Measurements from ENCODE around the gene PRR33.

The PRR33 gene

DNA sequence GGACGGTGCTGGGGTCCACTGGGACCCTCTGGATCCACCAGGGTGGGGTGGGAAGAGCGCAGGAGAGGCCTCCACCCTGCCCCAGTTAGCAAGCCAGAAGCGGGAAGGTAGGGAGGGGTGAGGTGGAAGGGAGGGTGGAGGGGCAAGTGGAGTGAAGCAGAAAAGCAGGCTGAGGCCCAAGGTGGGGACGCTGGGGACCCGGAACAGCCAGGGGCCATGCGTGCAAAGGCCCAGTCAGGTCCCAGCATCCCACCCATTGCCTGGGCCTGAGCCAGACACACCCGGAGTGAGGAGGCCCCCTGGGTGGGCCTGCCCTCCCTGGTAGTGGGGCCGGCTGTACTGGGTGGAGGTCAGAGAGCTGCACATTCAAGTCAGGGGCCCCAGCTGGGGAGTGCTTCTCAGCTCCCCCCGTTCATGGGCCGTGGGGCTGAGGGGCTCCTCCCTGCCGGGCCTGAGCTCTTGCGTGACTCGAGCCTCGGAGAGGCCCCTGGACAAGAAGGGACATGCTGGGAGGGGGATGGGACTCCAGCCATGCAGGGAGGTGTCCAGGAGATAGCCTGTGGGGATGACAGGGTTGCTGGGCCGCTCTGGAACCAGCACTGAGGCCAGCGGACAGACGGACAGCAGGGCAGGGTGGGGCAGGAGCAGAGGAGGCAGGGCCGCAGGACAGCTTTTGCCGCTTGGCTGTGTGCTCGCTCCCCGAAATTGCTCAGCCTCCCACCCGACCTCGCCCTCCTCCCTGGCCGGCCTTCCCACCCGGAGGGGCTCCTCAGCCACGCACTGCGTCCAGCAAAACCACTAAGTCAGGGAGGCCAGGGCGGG lies 35.5 kb upstream of the PRR33 start:
- TF ChIP-seq, protein P1, sequence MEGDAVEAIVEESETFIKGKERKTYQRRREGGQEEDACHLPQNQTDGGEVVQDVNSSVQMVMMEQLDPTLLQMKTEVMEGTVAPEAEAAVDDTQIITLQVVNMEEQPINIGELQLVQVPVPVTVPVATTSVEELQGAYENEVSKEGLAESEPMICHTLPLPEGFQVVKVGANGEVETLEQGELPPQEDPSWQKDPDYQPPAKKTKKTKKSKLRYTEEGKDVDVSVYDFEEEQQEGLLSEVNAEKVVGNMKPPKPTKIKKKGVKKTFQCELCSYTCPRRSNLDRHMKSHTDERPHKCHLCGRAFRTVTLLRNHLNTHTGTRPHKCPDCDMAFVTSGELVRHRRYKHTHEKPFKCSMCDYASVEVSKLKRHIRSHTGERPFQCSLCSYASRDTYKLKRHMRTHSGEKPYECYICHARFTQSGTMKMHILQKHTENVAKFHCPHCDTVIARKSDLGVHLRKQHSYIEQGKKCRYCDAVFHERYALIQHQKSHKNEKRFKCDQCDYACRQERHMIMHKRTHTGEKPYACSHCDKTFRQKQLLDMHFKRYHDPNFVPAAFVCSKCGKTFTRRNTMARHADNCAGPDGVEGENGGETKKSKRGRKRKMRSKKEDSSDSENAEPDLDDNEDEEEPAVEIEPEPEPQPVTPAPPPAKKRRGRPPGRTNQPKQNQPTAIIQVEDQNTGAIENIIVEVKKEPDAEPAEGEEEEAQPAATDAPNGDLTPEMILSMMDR (IDR thresholded peaks at IDR 0.05) = no peak
- DNase-seq (ENCODE audit: low spot score) = no peak
- Histone ChIP-seq H3K4me3 (no peak overlapping the region), H3K27ac (peak overlapping the region in 1 of 2 donors; percentile 76)

DNA sequence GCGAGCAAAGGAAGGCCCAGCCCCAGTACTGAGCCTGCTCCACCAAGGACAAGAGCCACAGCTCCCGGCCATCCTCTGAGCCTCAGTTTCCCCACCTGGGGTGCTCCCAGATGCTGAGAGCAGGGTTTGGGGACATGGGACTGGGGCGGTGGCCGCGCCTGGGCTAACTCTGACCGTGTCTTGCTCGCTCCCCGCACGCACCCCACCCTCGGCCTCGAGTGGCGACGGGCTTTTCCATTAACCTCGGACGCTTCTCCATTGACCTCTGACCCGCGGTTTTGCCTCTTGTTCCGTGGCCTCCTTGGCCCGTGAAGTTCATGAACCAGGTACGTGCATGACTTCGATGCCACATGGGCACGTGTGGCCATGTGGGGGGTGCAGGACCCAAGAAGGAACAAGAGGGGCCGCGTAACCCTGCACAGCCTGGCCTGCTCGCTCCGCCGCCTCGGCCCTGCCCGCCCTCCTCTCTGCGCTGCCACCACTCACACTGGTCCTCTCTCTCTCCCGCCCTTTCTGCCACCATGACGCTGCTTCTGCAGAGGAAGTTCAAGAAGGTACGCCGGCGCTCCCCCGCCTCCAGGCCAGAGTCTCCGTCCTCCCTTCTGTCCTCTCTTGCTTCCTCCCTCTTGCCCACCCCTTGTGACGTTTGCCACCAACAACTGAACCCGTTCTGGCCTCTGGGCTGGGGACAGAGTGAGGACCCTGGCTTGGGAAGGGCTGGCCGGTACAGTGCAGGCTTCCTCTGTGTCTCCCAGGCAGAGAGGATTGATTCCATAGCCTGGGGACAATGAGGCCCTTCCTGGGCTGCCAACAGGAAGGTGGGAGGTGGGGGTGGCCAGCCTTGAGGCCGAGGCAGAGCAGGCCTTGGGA lies 34.7 kb upstream of the PRR33 start:
- Histone ChIP-seq H3K27ac (peak overlapping the region in 1 of 2 donors; percentile 76), H3K4me3 (no peak overlapping the region)
- DNase-seq (ENCODE audit: low spot score) = no peak
- TF ChIP-seq, protein P1 (IDR thresholded peaks at IDR 0.05) = no peak

DNA sequence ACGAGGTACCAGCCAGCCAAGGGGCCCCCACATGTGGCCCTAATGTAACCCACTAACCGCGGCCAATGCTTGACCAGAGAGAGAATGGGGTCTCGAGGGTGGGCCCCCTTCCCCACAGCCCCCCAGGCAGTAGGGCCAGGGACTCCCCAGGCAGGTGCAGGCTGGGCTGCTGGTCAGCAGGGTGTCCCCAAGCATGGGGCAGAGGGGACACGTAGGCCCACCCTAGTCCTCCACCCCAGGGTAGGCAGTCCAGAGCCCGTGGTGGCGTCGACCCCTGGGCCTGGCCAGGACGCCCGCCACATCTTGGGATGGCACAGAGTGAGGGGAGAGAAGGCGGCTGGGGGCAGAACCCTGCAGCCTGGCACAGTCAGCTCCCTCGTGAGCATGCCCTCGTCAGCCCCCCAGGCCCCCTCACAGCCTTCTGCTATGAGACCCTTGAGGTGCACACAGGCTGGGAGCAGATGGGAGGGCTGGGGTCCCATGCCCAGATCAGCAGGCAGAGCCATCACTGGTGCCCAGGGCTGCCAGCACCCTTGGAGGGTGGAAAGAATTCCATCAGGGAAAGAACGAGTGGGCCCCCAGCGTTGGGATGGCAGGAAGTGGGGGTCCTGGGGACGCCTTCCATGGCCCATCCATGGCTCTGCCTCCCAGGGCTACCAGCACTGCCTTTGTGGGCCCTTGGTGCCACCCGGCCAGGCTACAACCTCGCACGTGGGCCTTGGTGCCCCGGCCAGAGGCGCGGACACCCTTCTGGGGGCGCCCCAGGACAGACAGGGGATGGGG lies 33.9 kb upstream of the PRR33 start:
- TF ChIP-seq, protein P1 (IDR thresholded peaks at IDR 0.05) = no peak
- Histone ChIP-seq H3K4me3 (no peak overlapping the region), H3K27ac (no peak overlapping the region)
- no peak for DNase-seq (ENCODE audit: low spot score)

GRCh38 chr11:1924646-1925372 lies 33.1 kb upstream of the PRR33 start:
- no peak overlapping the region for H3K27ac ChIP-seq
- H3K4me3 ChIP-seq = no peak overlapping the region
- TF ChIP-seq, protein P1 (IDR thresholded peaks at IDR 0.05) = no peak
- no peak for DNase-seq (ENCODE audit: low spot score)

- no peak for DNase-seq (ENCODE audit: low spot score)
- Histone ChIP-seq H3K27ac (no peak overlapping the region), H3K4me3 (no peak overlapping the region)
- TF ChIP-seq, protein P1 (IDR thresholded peaks at IDR 0.05) = no peak
These were observed 32.5 kb upstream of the PRR33 start for GRCh38 chr11:1924181-1924580.

DNA sequence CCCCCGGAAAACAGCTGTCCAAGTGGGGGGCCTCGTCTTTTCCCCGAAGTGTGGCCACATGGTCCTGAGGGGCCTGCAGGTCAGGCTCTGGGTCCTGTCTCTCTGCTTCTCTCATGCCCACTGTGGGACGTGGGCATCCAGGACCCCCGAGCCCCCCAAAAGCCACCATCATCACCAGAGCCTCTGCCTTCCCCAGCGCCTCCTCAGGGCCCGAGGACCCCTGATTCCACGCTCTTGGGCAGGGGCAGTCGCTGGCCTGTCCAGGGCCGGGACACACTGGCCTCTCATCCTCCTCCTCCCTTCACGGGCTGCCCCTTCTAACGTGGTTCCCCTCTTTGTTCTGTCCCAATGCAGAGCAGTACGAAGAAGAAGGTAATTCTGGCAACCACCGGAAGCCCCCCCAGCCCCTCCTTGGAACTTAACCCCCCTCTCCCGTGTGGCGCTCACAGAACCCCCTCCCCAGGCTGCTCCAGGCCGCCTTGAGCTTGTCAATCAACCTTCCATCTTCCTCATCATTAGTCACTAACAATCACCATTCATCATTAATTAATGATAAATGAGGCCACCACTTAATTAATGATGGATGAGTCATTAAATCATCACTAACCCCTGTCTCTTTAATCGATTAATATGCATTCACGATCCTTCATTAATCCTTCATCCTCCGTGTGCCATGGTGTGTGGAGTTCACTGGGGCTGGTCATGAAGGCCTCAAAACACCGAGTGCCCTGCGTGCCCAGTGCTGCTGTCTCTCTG lies 31.7 kb upstream of the PRR33 start:
- no peak for DNase-seq (ENCODE audit: low spot score)
- peak overlapping the region in 1 of 2 donors; percentile 81 for H3K27ac ChIP-seq
- TF ChIP-seq, protein P1 (IDR thresholded peaks at IDR 0.05) = no peak
- H3K4me3 ChIP-seq = no peak overlapping the region
